ENCODE measurements around the gene CMSS1.

GRCh38 chr3:100120012-100120411 is 302.4 kb downstream of the CMSS1 start:
- TF ChIP-seq EGR1 (IDR thresholded peaks at IDR 0.05; ENCODE audit: low read depth) (no peak), EZH2 (IDR thresholded peaks at IDR 0.05) (no peak), RAD21 (IDR thresholded peaks at IDR 0.05; ENCODE audit: low read depth) (no peak), CTCF (IDR thresholded peaks at IDR 0.05 in 2 of 3, conservative IDR thresholded peaks at IDR 0.05 in 1 of 3; ENCODE audit: borderline replicate concordance in 1 of 3, insufficient read depth in 1 of 3, low read depth in 2 of 3, low read length in 2 of 3) (no peak), POLR2A (IDR thresholded peaks at IDR 0.05; ENCODE audit: borderline replicate concordance, extremely low read depth, insufficient read depth, insufficient read length) (no peak), ATF3 (IDR thresholded peaks at IDR 0.05) (no peak), ZBTB33 (IDR thresholded peaks at IDR 0.05; ENCODE audit: extremely low read depth, insufficient replicate concordance, low read length) (no peak), JUND (IDR thresholded peaks at IDR 0.05) (no peak), YY1 (IDR thresholded peaks at IDR 0.05; ENCODE audit: extremely low read depth, insufficient replicate concordance, low read depth, low read length) (no peak), CEBPB (IDR thresholded peaks at IDR 0.05; ENCODE audit: low read depth) (no peak)
